SK-N-MC (cell line): ENCODE results near the gene MCTP2.

Source experiments
- DNase-seq: peaks from one replicate; pipeline ENCODE4 v3.0.0-alpha.2; 2011; ENCODE audit warnings: low read depth, low spot score
- H3K27ac ChIP-seq: fragments of 200-600 bp; sonication (generic); 2 replicates; pipeline ENCODE4 v1.5.1; 2016; ENCODE audit warnings: mixed run types
- H3K36me3 ChIP-seq: fragments of 200-600 bp; sonication (generic); 2 replicates; pipeline ENCODE4 v1.6.1; 2017; ENCODE audit warnings: antibody characterized with exemption, low read length, mixed read lengths; ENCODE audit not compliant: insufficient read depth
- H3K4me3 ChIP-seq: fragments of 200-600 bp; sonication (generic); 2 replicates; pipeline ENCODE4 v1.5.1; 2016
- H3K9ac ChIP-seq: fragments of 200-600 bp; sonication (generic); 2 replicates; pipeline ENCODE4 v1.8.0; 2017; ENCODE audit warnings: mixed run types, mixed read lengths; ENCODE audit not compliant: insufficient read length
- H3K9me3 ChIP-seq: fragments of 200-600 bp; sonication (generic); 2 replicates; pipeline ENCODE4 v1.6.1; 2017; ENCODE audit warnings: low read depth, mild to moderate bottlenecking, antibody characterized with exemption, low read length, moderate library complexity, mixed read lengths
- EZH2 ChIP-seq: fragments of 200-600 bp; sonication (generic); IDR thresholded peaks from one replicate; pipeline ENCODE4 v1.6.1; 2017; ENCODE audit warnings: antibody characterized with exemption
- FOXP2 ChIP-seq: optimal IDR thresholded peaks from 2 replicates; pipeline ENCODE3; 2011; ENCODE audit warnings: mild to moderate bottlenecking, moderate library complexity; ENCODE audit not compliant: insufficient read depth; ENCODE audit errors: extremely low read length, control extremely low read depth
- POLR2AphosphoS5 ChIP-seq: IDR thresholded peaks from 2 replicates; pipeline ENCODE4 v1.6.1; 2012; ENCODE audit warnings: mild to moderate bottlenecking, low read depth, low read length, borderline replicate concordance

Gene MCTP2

DNA sequence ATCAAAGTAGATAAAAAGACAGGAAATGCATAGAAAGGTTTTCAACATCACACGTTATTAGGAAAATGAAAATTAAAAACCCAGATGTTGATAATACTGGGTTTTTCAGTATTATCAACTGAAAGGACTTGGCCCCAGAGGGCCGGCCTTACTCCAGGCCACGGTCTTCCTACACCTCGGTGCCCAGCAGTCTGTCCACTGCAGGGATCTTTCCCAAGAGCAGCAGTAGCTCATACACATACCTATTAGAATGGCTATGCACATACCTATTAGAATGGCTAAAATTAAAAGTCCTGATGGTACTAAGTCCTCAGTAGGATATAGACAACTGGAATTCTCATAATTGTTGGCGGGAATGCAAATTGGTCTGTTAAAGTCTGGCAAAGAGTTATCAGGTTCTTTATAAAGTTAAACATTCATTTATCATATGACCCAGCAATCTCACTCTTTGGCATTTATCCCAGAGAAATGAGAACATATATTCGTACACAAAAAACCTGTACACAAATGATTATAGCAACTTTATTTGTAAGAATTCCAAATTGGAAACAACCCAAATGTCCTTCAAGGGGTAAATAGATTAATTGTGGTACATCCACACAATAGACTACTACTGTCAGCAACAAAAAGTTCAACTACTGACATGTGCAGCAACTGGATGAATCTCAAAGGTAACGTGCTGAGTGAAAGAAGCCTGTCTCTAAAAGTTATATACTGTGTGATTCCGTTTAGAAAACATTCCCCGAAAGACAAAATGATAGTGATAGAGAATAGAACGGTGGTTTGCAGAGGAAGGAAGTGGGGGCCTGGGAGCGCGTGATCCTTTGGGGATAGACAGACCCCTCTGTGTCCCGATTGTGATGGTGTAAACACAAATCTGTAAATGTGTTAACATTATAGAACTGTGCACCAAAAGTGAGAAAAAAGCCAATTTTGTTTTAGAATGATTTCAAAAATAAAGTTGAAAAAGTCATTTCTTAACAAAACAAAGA, 62.3 kb downstream of the MCTP2 start:
- Histone ChIP-seq H3K4me3 (no peak overlapping the region), H3K9ac (no peak overlapping the region), H3K9me3 (no peaks in the 10 kb centered on the region), H3K27ac (no peak overlapping the region), H3K36me3 (no peaks in the 10 kb centered on the region)
- no peak for DNase-seq
- TF ChIP-seq FOXP2 (no peak), POLR2AphosphoS5 (no peak)

DNA sequence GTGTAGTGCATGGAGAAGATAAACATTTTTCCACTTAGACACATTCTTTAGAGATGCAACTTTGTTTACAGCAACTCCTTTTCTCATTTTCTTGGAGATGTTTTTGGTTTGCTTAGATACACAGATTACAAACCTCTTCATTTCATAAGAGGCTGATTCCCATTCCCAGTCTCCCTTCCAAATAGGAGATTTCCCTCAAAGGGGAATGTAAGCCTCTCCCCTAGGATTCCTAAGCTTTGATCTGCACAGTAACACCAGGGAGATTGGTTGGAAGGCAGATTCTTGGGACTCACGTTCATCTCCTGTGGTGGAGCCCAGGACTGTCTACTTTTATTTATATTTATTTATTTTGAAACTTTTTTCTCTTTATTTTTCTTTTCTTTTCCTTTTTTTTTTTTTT, 63.2 kb downstream of the MCTP2 start:
- no peaks in the 10 kb centered on the region for H3K36me3 ChIP-seq
- H3K9ac ChIP-seq = no peak overlapping the region
- H3K27ac ChIP-seq = no peak overlapping the region
- no peak for DNase-seq
- no peak for TF ChIP-seq POLR2AphosphoS5
- TF ChIP-seq EZH2 = no peak
- no peak for TF ChIP-seq FOXP2
- no peak overlapping the region for H3K4me3 ChIP-seq
- H3K9me3 ChIP-seq = no peaks in the 10 kb centered on the region

DNA sequence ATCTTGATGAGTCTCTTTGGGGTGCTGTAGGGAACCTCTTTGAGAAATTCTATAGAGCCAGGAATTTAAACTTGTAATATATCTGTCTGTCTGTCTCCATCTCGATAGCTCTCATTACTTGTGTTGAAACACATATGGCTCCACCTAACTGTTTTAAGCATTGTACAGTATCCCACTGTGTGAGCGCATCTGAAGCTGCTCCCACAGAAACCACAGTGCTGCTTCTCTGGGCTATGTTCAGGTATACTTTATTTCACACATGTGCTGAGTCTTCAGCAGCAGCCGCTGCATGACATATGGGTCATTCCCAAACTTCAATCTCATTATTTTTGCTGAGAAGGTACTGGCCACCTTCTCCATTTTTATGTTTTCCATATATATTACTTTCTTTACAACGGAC, 63.9 kb downstream of the MCTP2 start:
- H3K27ac ChIP-seq = no peak overlapping the region
- no peak for TF ChIP-seq POLR2AphosphoS5
- TF ChIP-seq EZH2 = no peak
- no peak overlapping the region for H3K9ac ChIP-seq
- no peak overlapping the region for H3K4me3 ChIP-seq
- DNase-seq = no peak
- H3K36me3 ChIP-seq = no peaks in the 10 kb centered on the region
- H3K9me3 ChIP-seq = no peaks in the 10 kb centered on the region

DNA sequence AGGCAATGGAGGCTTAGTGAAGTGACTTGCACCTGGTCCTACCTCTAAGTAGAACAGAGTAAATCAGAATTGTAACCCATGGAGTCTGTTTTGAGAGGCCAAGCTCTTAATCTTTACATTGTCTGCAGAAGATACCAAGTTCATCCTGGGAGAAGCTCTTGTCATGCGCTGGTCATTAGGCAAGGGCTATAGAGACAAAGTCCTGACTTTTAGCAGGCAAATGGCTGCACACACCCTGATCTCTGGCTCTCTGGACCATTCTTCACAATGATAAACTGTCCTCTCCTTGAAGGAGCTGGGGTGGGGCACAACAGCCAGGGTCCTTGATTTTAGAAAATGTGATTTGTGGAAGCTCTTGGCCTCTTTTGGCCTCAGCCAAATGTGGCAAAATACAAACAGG, 65.4 kb downstream of the MCTP2 start:
- Histone ChIP-seq H3K27ac (no peak overlapping the region), H3K9ac (no peak overlapping the region), H3K4me3 (no peak overlapping the region)

DNA sequence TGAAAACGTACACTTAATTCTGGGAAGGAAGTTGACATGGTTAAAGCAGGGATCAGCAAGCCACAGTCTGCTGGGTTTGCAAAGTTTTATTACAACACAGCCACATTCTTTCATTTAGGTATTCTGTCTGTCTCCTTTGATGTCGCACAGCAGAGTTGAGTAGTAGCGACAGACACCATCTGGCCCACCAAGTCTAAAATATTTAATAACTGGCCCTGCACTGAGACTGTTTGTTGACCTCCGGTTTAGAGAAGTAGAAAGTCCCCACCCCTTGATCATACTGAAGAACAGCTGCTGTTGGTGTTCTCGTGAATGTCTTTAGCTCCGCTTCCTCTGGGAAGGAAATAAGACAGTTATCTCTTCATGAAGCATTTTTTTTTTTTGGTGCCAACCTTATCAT, 66.2 kb downstream of the MCTP2 start:
- Histone ChIP-seq H3K27ac (no peak overlapping the region), H3K9me3 (no peaks in the 10 kb centered on the region), H3K36me3 (no peaks in the 10 kb centered on the region), H3K4me3 (no peak overlapping the region), H3K9ac (no peak overlapping the region)
- TF ChIP-seq FOXP2 (no peak), EZH2 (no peak), POLR2AphosphoS5 (no peak)
- DNase-seq = no peak

More for the DNA sequence above, 65.4 kb downstream of the MCTP2 start:
- no peak for DNase-seq
- Histone ChIP-seq H3K36me3 (no peaks in the 10 kb centered on the region), H3K9me3 (no peaks in the 10 kb centered on the region)
- TF ChIP-seq EZH2 (no peak), POLR2AphosphoS5 (no peak), FOXP2 (no peak)

DNA sequence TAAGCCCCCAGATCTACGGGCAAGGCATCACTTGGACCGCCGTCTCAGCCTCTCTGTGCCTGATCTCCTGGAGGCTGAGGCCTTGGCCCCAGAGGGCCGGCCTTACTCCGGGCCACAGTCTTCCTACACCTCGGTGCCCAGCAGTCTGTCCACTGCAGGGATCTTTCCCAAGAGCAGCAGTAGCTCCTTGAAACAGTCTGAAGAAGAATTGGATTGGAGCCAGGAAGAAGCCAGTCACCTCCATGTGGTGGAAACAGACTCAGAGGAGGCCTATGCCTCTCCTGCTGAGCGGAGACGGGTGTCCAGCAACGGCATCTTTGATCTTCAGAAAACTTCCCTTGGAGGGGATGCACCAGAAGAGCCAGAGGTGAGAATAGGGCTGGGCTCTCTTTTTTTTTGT, 67.0 kb downstream of the MCTP2 start:
- no peak for DNase-seq
- no peak overlapping the region for H3K27ac ChIP-seq
- H3K36me3 ChIP-seq = no peaks in the 10 kb centered on the region
- no peak overlapping the region for H3K4me3 ChIP-seq
- no peaks in the 10 kb centered on the region for H3K9me3 ChIP-seq
- H3K9ac ChIP-seq = no peak overlapping the region
- TF ChIP-seq EZH2 = no peak
- TF ChIP-seq POLR2AphosphoS5 = no peak
- no peak for TF ChIP-seq FOXP2

DNA sequence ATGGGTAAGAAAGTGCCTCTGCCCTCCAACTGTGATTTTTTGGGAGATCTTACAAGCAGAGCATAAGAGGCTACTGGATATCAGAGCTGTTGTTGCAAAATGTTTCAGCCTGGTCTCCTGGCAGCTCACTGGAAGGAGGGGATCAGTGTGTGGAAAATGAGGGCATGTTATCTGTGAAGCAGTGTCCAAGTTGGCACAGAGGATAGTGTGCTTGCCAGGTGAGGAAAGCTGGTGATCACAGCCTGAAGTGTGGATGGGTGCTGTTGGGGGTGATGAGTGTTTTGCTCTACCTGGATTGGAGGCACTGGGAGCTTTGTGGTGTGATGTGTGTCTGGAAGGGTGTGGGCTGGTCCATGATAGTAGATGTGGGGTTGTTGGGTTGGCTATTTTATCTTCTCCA, 69.3 kb downstream of the MCTP2 start:
- TF ChIP-seq FOXP2 (no peak), EZH2 (no peak), POLR2AphosphoS5 (no peak)
- Histone ChIP-seq H3K27ac (no peak overlapping the region), H3K9me3 (no peaks in the 10 kb centered on the region), H3K9ac (no peak overlapping the region), H3K36me3 (no peaks in the 10 kb centered on the region), H3K4me3 (no peak overlapping the region)
- no peak for DNase-seq

DNA sequence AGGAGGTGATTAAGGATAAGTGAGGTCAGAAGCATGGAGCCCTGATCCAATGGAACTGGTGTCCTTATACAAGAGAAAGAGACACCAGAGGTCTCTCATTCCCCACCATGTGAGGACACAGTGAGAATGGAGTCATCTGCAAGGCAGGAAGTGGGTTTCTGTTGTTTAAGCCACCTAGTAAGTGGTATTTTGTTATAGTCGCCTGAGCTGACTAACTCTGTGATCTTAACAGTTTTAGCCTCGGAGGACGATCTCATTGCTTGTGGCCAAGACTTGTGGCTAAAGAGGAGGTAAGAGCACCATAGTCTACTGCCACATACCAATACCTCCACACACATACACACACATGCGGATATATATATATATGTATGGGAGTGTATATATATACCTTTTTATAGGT, 73.8 kb downstream of the MCTP2 start:
- Histone ChIP-seq H3K9me3 (no peaks in the 10 kb centered on the region), H3K36me3 (no peaks in the 10 kb centered on the region), H3K27ac (no peak overlapping the region), H3K9ac (no peak overlapping the region), H3K4me3 (no peak overlapping the region)
- DNase-seq = no peak
- TF ChIP-seq FOXP2 = no peak
- no peak for TF ChIP-seq POLR2AphosphoS5
- no peak for TF ChIP-seq EZH2
